Measurements from ENCODE around the gene UVSSA. TPM values are rescaled to one million over a fixed set of nuclear protein-coding genes. Genes with fewer than 3 reads are reported as not detected.
A peak's percentile ranks its signal among the peaks of the same experiment; 100 is the strongest.
"Not testable (repeated sequence)": the region's sequence is repeated elsewhere in the genome, so short reads cannot be mapped to it uniquely, and the experiment has no call there.

The UVSSA gene
- total RNA-seq, 2 experiments from 2014 or later: 19.1 to 23.0 TPM

DNA sequence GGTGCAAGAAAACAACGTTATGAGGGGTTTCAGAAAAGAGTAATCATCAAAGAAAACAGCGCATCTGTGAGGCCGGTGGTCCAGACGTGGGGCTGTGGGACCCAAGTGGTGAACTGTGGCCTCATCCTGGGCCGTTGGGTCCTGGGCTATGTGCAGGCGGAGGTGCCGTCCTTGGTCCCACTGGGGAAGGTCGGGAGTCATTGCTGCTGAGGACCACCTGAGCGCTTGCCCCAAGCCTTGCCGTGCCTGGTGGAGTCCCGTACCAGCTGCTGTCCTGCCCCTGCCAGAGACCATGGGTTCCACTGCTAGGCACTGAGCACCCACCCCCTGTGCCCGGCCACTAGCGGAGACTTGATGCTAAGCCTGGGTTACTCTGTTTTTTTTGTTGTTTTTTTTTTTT is 25.5 kb upstream of the UVSSA start:
- ChIA-PET CTCF (no interaction called here), POLR2A (no interaction called here)
- Mint-ChIP-seq H3K4me1 (peaks cover 14% of the 10 kb centered on the region), H3K36me3 (ENCODE audit: low read depth) (peaks cover 34% of the 10 kb centered on the region), H3K27ac (no peak overlapping the region), H3K4me3 (no peak overlapping the region), H3K9me3 (no peaks in the 10 kb centered on the region), H3K27me3 (no peaks in the 10 kb centered on the region)
- DNase-seq: no peak

DNA sequence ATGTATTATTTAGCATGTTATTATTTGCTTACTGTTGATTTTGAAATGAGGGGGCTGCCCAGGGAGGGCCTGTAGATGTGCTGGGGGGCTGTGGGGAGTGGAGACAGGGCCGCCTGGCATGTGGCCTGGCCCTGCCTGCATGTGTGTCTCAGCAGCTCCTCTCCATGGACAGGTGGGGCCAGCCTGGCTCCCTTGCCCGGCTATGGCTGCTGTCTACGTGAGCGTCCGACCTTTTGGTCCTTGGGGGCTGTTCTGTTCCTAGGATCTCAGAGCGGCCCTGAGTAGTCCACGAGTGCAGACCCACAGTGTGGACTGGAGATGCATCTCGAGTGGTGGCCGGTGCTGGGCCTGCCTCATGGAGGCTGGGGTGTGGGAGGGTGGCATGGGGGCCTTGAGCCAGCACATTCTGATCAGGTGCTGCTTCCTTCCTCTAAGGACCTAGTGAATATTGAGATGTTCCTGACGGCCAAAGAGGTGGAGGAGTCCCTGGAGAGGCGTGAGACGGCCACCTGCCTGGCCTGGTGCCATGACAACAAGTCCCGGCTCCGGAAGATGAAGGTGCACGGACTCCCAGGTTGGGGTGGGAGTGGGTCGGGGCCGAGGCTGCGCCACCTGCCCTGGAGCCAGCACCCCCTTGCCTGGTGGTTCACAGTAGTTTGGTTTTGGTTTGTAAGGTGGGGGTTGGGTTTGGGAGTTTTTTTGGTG is 24.9 kb upstream of the UVSSA start:
- Mint-ChIP-seq H3K4me1 (peaks cover 12% of the 10 kb centered on the region), H3K9me3 (no peaks in the 10 kb centered on the region), H3K27me3 (no peaks in the 10 kb centered on the region), H3K36me3 (ENCODE audit: low read depth) (peaks cover 38% of the 10 kb centered on the region), H3K27ac (no peak overlapping the region), H3K4me3 (no peak overlapping the region)
- ChIA-PET CTCF (no interaction called here), POLR2A (no interaction called here)
- DNase-seq: no peak

- DNase-seq: no peak
- Mint-ChIP-seq H3K4me3 (no peak overlapping the region), H3K9me3 (no peaks in the 10 kb centered on the region), H3K27me3 (no peaks in the 10 kb centered on the region), H3K27ac (no peak overlapping the region), H3K36me3 (ENCODE audit: low read depth) (peaks cover 32% of the 10 kb centered on the region), H3K4me1 (peaks cover 11% of the 10 kb centered on the region)
- ChIA-PET POLR2A (no interaction called here), CTCF (no interaction called here)
Observed at GRCh38 chr4:1323280-1323634, 23.8 kb upstream of the UVSSA start.

GRCh38 chr4:1323635-1324442 is 23.2 kb upstream of the UVSSA start:
- H3K9me3 Mint-ChIP-seq: no peaks in the 10 kb centered on the region
- ChIA-PET CTCF (no interaction called here), POLR2A (no interaction called here)
- H3K4me3 Mint-ChIP-seq: no peak overlapping the region
- H3K27me3 Mint-ChIP-seq: no peaks in the 10 kb centered on the region
- H3K27ac Mint-ChIP-seq: no peak overlapping the region
- peaks cover 10% of the 10 kb centered on the region for H3K4me1 Mint-ChIP-seq
- DNase-seq: no peak
- H3K36me3 Mint-ChIP-seq (ENCODE audit: low read depth): peaks cover 28% of the 10 kb centered on the region

DNA sequence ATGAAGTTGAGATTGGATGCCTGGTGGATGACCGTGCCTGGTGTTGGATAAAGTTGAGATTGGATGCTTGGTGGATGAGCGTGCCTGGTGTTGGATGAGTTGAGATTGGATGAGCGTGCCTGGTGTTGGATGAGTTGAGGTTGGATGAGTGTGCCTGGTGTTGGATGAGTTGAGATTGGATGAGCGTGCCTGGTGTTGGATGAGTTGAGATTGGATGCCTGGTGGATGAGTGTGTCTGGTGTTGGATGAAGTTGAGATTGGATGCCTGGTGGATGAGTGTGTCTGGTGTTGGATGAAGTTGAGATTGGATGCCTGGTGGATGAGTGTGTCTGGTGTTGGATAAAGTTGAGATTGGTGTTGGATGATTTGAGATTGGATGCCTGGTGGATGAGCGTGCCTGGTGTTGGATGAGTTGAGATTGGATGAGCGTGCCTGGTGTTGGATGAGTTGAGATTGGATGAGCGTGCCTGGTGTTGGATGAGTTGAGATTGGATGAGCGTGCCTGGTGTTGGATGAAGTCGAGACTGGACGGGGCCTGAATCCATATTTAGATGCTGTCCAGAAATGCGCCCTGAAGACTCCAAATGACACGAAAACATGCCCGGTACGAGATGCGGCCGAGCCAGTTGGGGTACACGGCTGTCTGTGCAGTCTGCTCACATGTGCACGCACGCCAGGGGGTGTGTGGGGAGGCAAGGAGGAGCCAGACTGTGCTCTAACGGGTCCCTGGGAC is 22.4 kb upstream of the UVSSA start:
- POLR2A ChIA-PET, DNase-seq, H3K27me3 Mint-ChIP-seq, H3K9me3 Mint-ChIP-seq, H3K27ac Mint-ChIP-seq, CTCF ChIA-PET, H3K4me3 Mint-ChIP-seq: not testable (repeated sequence)
- Mint-ChIP-seq H3K4me1 (peaks cover 18% of the 10 kb centered on the region), H3K36me3 (ENCODE audit: low read depth) (peaks cover 31% of the 10 kb centered on the region)

DNA sequence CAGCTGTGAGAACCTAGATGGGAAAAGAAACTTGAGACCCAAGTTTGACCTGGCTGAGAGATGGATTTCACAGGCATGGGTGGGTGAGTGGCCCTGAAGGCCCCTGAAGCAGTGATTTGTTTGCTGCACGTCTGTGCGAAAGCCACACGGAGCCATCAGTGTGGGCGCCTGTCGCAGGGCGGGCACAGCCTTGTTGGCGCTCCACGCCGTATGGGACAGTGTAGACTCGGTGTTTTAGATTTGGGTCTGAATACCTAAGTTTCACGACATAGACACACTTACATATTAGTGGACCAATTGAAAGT is 21.9 kb upstream of the UVSSA start:
- H3K9me3 Mint-ChIP-seq: no peaks in the 10 kb centered on the region
- no peak overlapping the region for H3K4me3 Mint-ChIP-seq
- H3K36me3 Mint-ChIP-seq (ENCODE audit: low read depth): peaks cover 32% of the 10 kb centered on the region
- H3K27me3 Mint-ChIP-seq: no peaks in the 10 kb centered on the region
- CTCF ChIA-PET: no interaction called here
- no peak for DNase-seq
- H3K27ac Mint-ChIP-seq: no peak overlapping the region
- POLR2A ChIA-PET: no interaction called here
- peaks cover 21% of the 10 kb centered on the region for H3K4me1 Mint-ChIP-seq

GRCh38 chr4:1325681-1326635 is 21.1 kb upstream of the UVSSA start:
- Mint-ChIP-seq H3K27me3 (no peaks in the 10 kb centered on the region), H3K36me3 (ENCODE audit: low read depth) (peaks cover 33% of the 10 kb centered on the region), H3K4me3 (no peak overlapping the region), H3K4me1 (peaks cover 29% of the 10 kb centered on the region), H3K27ac (no peak overlapping the region), H3K9me3 (no peaks in the 10 kb centered on the region)
- POLR2A ChIA-PET: interaction anchor here (0.6 kb wide), 1 partner anchor 20 kb away, joined by 3 read pairs; no protein-coding TSS in a partner anchor
- DNase-seq: no peak
- CTCF ChIA-PET: no interaction called here

- POLR2A ChIA-PET: no interaction called here
- Mint-ChIP-seq H3K9me3 (no peaks in the 10 kb centered on the region), H3K27ac (no peak overlapping the region), H3K4me1 (peaks cover 38% of the 10 kb centered on the region), H3K27me3 (no peaks in the 10 kb centered on the region), H3K36me3 (ENCODE audit: low read depth) (peaks cover 39% of the 10 kb centered on the region), H3K4me3 (no peak overlapping the region)
- CTCF ChIA-PET: interaction anchor here (1.5 kb wide), 1 partner anchor 41 kb away, joined by 4 read pairs; no protein-coding TSS in a partner anchor
- DNase-seq: no peak
Observed at GRCh38 chr4:1326751-1327525, 20.1 kb upstream of the UVSSA start.

DNA sequence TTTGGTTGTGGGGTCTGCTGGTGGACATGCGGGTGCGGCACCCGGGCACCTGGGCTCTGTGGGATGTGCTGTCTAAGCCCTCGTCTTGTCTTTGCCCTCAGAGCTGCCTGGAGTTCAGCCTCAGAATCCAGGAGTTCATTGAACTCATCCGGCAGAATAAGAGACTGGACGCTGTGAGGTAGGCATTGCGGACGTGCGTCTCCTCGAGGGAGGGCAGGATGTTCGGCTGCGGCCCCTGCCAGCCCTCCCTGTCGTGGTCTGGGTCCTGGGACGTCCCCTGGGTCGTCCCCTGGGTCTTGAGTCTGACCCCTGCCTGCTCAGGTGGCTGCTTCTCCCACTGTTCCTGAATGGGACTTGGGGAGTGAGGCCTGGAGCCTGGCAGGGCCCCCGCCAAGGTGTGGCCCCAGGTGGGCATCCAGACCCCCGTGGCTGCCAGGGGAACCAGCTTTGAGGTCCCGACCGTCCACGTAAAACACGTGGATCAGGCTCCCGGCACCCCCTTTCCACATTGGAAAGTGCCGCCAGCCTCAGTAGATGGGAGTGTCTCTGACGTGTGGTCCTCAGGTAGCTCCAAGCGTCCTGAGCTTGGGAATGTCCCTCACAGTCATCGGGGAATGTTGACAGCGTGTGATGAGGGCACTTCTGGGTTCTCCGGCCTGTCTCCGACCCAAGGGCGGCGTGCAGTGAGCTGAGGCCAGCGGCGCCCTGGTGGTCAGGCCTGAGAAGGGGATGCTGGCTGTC is 19.3 kb upstream of the UVSSA start:
- DNase-seq: no peak
- ChIA-PET CTCF (interaction anchor here (1.5 kb wide), 1 partner anchor 41 kb away, joined by 4 read pairs; no protein-coding TSS in a partner anchor), POLR2A (no interaction called here)
- peaks cover 41% of the 10 kb centered on the region for H3K36me3 Mint-ChIP-seq (ENCODE audit: low read depth)
- H3K27me3 Mint-ChIP-seq: no peaks in the 10 kb centered on the region
- H3K4me1 Mint-ChIP-seq: peaks cover 46% of the 10 kb centered on the region
- no peaks in the 10 kb centered on the region for H3K9me3 Mint-ChIP-seq
- no peak overlapping the region for H3K4me3 Mint-ChIP-seq
- H3K27ac Mint-ChIP-seq: no peak overlapping the region

GRCh38 chr4:1328267-1329155 is 18.5 kb upstream of the UVSSA start:
- Mint-ChIP-seq H3K27me3 (no peaks in the 10 kb centered on the region), H3K36me3 (ENCODE audit: low read depth) (peaks cover 47% of the 10 kb centered on the region), H3K4me1 (peaks cover 47% of the 10 kb centered on the region), H3K9me3 (no peaks in the 10 kb centered on the region), H3K4me3 (no peak overlapping the region), H3K27ac (peak overlapping the region; percentile 50)
- CTCF ChIA-PET: interaction anchor here (0.6 to 1.5 kb wide), 2 partner anchors 42 to 168 kb away, joined by 4 to 5 read pairs; no protein-coding TSS in a partner anchor
- POLR2A ChIA-PET: no interaction called here
- DNase-seq: no peak
